Subcutaneous adipose tissue (tissue), 4 donors: ENCODE measurements around the gene ENTHD1. TPM values are rescaled to one million over a fixed set of nuclear protein-coding genes. Genes with fewer than 3 reads are reported as not detected.

Source experiments
- total RNA-seq, 4 donors: library from RNA; depleted of rRNA; stranded (reverse); fragments of >200 nt; gene quantifications; one replicate each; pipeline ENCODE4 v1.1.0, GENCODE V29; 2016
- TF ChIP-seq, protein P1 (sequence below): fragments of 450-650 bp; IDR thresholded peaks from one replicate; pipeline ENCODE4 v1.5.1; 2016; ENCODE audit warnings: low read depth, mild to moderate bottlenecking, control low read depth, antibody characterized with exemption, moderate library complexity

Gene ENTHD1
- total RNA-seq, 4 donors from 2014 or later, result 0.22 TPM; not detected in 3

DNA sequence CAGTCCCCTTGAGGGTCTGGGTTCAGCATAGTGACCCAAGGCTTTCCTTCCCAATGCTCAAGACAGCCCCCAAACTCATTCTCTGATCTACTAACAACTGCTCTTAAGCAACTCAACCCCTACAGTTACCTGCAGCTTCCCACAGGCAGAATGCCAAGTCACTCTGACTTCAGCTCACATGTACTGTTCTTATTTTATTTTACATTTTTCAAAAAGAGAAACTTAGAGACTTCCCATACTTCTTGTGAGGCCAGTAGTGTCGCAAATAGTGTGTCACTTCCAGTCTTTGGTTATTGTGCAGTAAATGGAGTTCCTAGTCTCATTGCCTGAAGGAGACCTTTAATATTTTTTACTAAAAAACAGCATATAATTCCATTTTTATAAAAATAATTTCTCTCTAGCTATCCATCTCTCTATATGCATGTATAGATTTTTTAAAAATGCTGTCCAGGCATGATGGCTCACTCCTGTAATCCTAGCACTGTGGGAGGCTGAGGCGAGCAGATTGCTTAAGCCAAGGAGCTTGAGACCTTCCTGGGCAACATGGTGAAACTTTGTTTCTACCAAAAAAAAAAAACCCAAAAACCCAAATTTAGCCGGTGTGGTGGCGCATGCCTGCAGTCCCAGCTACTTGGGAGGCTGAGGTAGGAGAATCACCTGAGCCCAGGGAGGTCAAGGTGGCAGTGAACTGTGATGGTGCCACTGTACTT lies 41.8 kb downstream of the ENTHD1 start:
- TF ChIP-seq, protein P1, sequence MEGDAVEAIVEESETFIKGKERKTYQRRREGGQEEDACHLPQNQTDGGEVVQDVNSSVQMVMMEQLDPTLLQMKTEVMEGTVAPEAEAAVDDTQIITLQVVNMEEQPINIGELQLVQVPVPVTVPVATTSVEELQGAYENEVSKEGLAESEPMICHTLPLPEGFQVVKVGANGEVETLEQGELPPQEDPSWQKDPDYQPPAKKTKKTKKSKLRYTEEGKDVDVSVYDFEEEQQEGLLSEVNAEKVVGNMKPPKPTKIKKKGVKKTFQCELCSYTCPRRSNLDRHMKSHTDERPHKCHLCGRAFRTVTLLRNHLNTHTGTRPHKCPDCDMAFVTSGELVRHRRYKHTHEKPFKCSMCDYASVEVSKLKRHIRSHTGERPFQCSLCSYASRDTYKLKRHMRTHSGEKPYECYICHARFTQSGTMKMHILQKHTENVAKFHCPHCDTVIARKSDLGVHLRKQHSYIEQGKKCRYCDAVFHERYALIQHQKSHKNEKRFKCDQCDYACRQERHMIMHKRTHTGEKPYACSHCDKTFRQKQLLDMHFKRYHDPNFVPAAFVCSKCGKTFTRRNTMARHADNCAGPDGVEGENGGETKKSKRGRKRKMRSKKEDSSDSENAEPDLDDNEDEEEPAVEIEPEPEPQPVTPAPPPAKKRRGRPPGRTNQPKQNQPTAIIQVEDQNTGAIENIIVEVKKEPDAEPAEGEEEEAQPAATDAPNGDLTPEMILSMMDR, result no peak

DNA sequence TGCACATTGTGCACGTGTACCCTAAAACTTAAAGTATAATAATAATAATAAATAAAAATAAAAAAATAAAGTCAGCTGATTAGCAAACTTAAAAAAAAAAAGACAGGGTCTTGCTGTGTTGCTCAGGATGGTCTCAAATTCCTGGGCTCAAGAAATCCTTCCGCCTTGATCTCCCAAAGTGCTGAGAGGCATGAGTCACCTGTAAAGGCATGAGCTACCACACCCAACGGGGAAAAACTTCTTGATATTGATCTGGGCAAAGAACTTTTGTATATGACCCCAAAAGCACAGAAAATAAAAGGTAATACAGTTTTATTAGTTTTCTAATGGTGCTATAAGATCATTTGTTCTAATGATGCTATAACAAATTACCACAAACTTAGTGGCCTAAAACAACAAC lies 46.1 kb downstream of the ENTHD1 start:
- TF ChIP-seq, protein P1, result no peak

DNA sequence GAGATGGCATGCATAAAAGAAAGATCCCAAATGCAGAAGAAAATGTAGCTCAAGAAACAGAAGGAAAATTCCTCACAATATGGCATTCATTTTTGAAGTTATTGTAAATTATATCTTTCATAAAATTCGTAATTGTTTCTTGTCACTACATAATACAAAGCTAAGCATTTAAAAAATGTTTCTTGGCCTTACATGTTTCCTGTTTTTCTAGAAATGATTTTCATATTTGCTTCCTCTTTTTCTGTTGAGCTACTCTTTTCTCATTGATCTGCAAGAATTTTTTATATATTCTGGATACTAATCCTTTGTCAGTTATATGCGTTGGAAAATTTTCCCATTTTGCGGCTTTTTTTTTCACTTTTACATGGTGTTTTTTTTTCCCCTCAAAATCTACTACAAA lies 48.0 kb downstream of the ENTHD1 start:
- TF ChIP-seq, protein P1, result no peak

DNA sequence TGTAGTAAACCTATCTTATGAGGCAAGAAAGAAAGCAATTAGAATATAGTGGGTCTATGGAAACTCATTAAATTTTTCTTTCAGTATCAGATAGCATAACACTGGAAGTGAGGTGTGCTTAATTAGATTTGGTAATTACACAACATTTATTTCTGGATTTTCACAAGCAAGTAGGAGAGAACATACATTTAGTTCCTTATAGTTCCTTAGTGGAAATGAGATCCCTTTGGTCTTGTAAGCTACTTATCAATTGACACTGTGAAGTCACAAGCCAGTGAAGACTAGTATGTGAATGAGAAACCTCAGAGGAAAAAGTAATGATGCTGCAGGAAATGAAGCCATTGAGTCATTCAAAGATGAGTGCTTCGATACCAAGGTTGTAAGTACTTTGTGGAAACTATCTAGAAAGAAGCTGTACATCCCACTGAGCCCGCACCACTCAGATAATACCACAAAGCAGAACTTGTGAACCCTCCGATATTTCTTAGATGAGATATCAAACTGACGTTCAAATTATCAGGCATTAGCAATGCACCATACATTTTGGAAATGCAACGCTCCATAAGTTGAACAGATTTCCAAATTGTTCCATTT lies 53.5 kb downstream of the ENTHD1 start:
- TF ChIP-seq, protein P1, result no peak

DNA sequence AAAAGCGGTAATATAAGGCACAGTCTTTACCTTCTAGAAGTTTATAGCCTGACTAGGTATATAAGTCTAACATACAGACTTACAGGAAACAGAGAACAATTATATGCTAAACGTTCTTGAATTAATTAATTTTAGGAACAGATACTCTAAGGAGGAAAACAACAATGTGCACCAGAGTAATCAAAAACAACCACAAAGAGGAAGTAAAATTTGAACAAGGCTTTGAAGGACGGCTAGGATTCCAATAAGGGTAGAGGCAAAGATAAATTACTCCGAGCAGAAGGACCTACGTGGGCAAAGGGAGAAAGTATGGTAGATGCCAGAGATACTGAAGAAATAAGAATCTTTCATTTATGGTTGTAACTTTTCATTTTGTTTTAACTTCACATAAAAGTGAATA lies 54.4 kb downstream of the ENTHD1 start:
- TF ChIP-seq, protein P1, result no peak

DNA sequence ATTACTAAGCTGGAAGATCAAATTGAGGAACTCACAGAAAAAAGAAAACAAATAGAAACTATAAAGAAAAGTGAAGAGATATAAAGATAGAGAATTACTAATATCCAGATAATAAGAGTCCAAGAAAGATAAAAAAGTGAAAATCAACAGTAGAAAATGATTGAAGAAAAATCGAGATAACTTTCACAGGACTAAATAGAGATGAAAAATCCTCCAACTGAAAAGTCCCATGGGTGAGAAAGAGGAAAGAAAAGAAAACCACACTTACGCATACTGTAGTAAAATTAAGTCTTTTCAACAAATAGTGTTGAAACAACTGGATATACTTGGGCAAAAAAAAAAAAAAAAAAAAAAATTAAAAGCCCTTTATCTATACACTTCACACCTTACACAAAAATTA lies 60.0 kb downstream of the ENTHD1 start:
- TF ChIP-seq, protein P1, result no peak

DNA sequence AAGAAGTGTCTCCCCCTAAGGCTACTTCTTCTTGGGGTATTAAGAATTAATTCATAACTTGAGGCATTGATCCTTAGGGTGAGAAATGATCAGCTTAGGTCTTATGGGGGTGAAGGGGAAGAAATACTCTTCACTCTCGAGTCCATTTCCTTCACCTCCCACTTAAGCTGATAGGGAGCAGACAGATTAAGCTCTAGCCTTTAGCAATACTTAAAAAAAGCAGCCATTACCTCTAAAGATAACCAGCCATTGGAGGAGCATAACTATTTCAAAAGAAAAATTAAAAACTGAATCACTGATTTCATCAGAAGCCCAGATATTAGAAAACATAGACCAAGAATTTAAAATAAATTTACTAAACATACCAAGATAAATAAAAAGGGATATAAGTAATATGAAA lies 60.5 kb downstream of the ENTHD1 start:
- TF ChIP-seq, protein P1, result no peak
